Nucleus accumbens (tissue), 56 donors: ENCODE results near the gene SEMA4C.

Experiments used
- DNase-seq, 56 donors: peaks; one replicate each; lab custom pipeline; 2025; lab: John Stamatoyannopoulos, UW

SEMA4C gene

DNA sequence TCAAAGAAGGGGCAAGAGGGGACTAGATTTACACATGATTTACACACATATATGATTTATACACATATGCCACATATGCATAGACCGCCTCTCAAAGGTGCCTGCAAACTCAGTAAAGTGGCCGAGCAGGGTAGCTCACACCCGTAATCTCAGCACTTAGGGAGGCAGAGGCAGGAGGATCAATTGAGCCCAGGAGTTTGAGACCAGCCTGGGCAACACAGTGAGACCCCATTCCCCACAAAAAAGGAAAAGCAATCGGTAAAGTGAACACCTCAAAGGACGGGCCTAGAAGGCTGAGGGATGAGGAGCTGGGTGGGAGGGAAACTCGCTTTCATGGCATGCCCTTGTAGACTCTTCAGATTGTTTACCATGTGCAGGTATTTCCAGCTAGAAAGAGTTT lies 17.2 kb downstream of the SEMA4C start:
- no peak for DNase-seq

- no peak for DNase-seq
Observed at GRCh38 chr2:96848264-96848663, 21.6 kb downstream of the SEMA4C start.

GRCh38 chr2:96847586-96847985 lies 22.3 kb downstream of the SEMA4C start:
- DNase-seq: no peak

- no peak for DNase-seq
Observed at GRCh38 chr2:96846825-96847224, 23.1 kb downstream of the SEMA4C start.

GRCh38 chr2:96844405-96844808 lies 25.5 kb downstream of the SEMA4C start:
- no peak for DNase-seq

- DNase-seq: no peak
Observed at GRCh38 chr2:96843538-96844268, 26.2 kb downstream of the SEMA4C start, which contains the start of gene ANKRD23. Gene ANKRD23, minus strand, starts transcription at chr2:96844021. Its CDS starts 29 bp downstream, at chr2:96843992.

- DNase-seq: no peak
Observed at GRCh38 chr2:96842600-96842999, 27.3 kb downstream of the SEMA4C start.

GRCh38 chr2:96841701-96842495 lies 28.0 kb downstream of the SEMA4C start:
- DNase-seq: no peak

- no peak for DNase-seq
Observed at GRCh38 chr2:96839875-96840850, 29.7 kb downstream of the SEMA4C start.

- DNase-seq: no peak
Observed at GRCh38 chr2:96839293-96839874, 30.5 kb downstream of the SEMA4C start.

DNA sequence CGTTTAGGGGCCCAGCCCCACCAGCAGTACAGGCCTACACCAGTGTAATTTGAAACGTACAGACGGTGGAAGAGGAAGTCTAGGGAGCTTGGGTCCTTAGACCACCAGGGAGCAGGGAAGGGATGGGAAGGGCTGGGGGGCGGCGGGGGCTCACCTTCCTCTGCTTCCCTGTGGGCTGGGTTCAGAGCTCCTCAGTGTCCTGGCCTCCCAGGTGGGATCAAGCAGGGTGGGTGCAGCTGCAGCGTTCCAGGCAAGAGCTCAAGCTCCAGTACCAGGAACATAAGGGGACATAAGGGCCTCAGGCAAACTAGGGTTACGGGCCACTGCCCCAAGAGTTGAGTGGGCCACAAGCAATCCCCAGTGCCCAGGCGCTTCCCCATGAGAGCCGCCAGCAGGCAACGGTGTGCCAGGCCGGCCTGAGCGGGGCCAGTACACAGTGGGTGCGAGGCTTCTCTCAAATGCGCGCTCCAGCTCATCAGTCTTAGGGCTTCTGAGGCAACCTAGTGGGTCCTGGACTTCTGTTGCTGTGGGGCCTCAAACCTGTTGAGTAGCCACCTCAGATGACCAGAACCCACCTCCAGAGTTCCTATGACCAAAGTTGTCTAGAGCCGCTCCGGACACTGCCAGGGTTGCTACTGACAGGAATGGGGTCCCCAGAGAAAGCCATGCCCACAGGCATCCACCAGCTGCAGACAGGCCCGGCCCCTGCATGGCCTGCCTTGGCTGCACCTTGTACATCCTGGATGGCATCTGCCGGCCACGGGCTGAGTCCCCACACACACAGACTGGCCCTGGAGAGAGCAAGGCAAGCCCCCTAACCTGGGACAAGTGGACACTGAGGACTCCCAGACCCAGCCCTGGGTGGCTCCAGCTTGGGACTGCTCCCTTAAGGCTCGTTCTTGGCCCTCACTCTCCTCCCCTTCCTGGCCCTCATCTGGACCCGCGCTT lies 31.3 kb downstream of the SEMA4C start:
- DNase-seq: no peak

DNA sequence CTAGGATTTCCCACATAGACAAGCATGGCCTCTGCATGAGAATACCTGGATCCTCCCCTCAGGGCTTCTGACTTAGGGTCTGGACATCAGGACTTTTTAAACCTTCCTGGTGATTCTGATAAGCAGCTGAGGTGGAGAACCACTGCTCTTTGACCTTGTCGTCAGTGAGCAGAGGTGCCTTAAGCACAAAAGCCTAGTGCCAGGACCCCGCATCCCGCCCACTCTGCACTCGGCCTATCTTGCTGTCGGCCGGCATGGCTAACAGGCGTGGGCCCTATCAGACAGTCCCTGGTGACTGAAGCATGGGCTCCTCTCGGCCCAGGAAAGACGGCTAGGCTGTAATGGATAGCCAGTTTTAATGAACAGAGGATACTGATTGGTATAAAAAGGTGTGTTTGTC lies 32.3 kb downstream of the SEMA4C start:
- DNase-seq: no peak

DNA sequence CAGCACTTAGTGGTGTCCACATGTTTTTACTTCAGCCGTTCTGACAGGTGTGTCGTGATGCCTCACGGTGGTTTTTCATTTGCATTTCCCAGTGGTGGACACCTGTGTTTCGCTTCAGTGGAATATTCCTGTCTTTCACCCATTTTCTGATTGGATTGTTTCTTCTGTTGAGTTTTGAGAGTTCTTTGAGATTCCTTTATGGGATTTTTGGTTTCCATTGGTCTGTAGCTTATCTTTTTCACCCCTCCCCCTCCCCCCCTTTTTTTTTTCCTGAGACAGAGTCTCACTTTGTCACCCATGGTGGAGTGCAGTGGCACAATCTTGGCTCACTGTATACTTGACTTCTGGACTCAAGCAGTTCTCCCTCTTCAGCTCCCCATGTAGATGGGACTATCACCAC lies 34.0 kb downstream of the SEMA4C start:
- DNase-seq: no peak

DNA sequence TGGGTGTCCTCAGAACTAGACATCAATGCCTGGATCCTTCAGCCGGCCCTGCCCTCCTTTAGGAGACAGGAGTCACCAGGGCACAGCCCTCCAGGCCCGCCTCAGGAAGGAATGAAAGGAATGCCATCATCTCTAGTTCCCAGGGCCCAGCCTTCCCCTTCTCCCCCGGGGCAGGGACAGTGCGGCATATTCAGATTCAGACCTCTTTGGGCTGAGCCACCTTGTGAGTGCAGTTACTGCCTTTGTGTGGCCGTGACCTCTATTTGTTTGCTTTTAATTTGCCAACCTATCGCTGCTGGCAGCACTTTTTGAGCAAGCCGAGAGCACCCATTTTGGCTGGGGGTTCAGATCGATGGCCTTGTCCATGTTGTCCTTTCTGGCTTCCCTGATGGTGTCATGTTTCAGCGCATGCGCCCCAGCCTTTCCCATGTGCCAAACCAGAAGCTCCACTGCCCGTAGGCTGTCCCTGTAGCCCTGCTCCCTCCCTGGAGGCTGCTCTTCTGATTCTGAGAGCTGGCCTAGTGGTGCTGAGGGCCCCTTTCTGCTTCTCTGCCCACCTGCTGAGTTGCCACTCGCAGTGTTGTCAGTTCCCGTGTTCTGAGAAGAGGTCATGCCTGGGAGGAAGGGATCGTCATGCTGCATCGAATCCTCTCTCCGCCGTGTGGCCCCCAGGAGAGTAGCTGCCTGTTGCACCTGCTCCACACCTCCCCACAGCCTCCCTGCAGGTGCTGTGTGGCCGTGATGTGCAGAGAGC lies 36.9 kb downstream of the SEMA4C start:
- no peak for DNase-seq

DNA sequence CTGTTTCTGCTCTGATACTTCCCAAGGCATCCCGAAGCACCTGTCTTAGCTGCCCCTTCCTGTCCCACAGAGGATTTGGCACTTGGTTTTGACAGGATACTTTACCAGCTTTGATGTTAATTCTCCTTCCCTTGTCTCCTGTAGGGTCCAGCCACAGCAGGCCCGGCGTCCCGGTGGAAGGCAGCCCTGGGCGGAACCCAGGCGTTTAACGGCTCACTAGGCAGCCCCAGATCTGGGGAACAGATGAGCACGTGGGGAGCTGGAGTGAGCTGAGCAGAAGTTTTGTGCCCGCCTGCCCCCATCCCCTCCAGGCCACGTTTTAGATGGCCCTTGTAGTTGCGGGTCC lies 37.5 kb downstream of the SEMA4C start:
- no peak for DNase-seq

DNA sequence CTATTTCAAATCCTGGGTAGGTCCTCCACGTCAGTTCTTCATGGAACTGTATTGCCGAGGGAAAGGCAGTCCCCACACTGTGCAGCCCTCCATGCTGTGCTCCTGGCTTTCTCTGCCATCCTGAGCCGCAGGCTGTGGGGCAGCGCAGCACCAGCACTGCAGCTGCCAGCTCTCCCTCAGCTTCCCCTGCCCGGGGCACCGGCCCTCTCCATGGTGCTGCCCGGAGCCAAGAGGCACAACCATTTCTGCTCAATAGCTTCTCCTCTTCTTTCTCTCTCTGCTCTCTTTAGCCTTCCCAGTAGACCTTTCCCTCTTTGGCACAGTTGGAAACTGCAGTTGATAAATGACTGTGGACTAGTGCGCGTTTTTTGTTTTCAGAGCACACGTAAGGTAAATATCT lies 38.2 kb downstream of the SEMA4C start:
- no peak for DNase-seq

- DNase-seq: no peak
Observed at GRCh38 chr2:96830044-96830562, 39.8 kb downstream of the SEMA4C start.

DNA sequence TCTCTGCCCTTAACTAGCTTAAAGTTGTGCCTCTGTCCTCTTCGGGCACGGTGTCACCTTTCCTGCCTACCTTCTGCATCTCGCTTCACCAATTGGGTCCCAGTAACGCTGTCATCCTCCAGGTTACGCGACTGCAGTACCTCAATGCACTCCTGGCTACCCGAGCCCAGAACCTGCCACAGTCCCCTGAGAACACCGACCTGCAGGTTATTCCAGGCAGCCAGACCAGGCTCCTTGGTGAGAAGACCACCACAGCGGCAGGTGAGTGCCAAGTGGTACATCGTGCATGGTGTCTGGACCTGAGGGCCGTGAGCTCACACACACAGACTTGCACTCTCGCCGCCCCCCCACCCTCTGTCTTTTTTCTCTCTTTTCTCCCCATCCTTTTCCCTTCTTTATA lies 41.0 kb downstream of the SEMA4C start:
- no peak for DNase-seq
